GM12873 (cell line): ENCODE data around the gene LDLR.

Source experiments
- CTCF ChIP-seq: IDR thresholded peaks from 2 replicates; pipeline ENCODE4 v1.5.1; 2012; ENCODE audit warnings: low read depth, mild to moderate bottlenecking, moderate library complexity, low read length, control low read depth; ENCODE audit not compliant: insufficient read depth; ENCODE audit errors: missing control alignments

Gene LDLR

GRCh38 chr19:11142528-11143171 lies 53.4 kb downstream of the LDLR start:
- TF ChIP-seq CTCF, result no peak

- TF ChIP-seq CTCF, result no peak
These were observed 56.3 kb downstream of the LDLR start for GRCh38 chr19:11145536-11145924.

- no peak for TF ChIP-seq CTCF
These were observed 58.7 kb downstream of the LDLR start for GRCh38 chr19:11148001-11148400.

GRCh38 chr19:11151181-11151580 lies 61.9 kb downstream of the LDLR start:
- TF ChIP-seq CTCF, result no peak

- no peak for TF ChIP-seq CTCF
These were observed 63.2 kb downstream of the LDLR start for GRCh38 chr19:11152318-11153062.

GRCh38 chr19:11154683-11155047 lies 65.4 kb downstream of the LDLR start:
- no peak for TF ChIP-seq CTCF

- no peak for TF ChIP-seq CTCF
These were observed 66.3 kb downstream of the LDLR start, which contains the start of gene SPC24 for GRCh38 chr19:11155373-11156120. Gene SPC24 (minus strand): TSS chr19:11155782. CDS start chr19:11155776, 6 bp downstream.
